Muscle layer of colon (tissue), 2 donors: ENCODE data around the gene KIRREL3.

Experiments
- H3K27ac ChIP-seq: one replicate; pipeline ENCODE4 v1.7.0; 2013; ENCODE audit warnings: low read depth, mild to moderate bottlenecking, low read length, moderate library complexity
- H3K27me3 ChIP-seq, 2 donors: one replicate each; pipeline ENCODE4 v1.7.0; 2013; ENCODE audit warnings: low read length in 2 of 2, mild to moderate bottlenecking in 2 of 2; ENCODE audit not compliant: insufficient read depth in 2 of 2, control insufficient read depth in 1 of 2
- H3K36me3 ChIP-seq: one replicate; pipeline ENCODE4 v1.7.0; 2013; ENCODE audit warnings: mild to moderate bottlenecking, low read length; ENCODE audit not compliant: insufficient read depth
- H3K4me1 ChIP-seq: one replicate; pipeline ENCODE4 v1.7.0; 2013; ENCODE audit warnings: mild to moderate bottlenecking, low read length; ENCODE audit not compliant: insufficient read depth
- H3K4me3 ChIP-seq, 2 donors: one replicate each; pipeline ENCODE4 v1.7.0; 2013; ENCODE audit warnings: low read length in 2 of 2, low read depth in 1 of 2, mild to moderate bottlenecking in 1 of 2, moderate library complexity in 1 of 2
- H3K9ac ChIP-seq: one replicate; pipeline ENCODE4 v1.7.0; 2013; ENCODE audit warnings: low read length
- H3K9me3 ChIP-seq: one replicate; pipeline ENCODE4 v1.7.0; 2013; ENCODE audit warnings: mild to moderate bottlenecking, low read length
- donor health status: abdominal sarcoma.
- donor health status: Adenocarcinoma of cecum.

Gene KIRREL3

GRCh38 chr11:126522152-126522551 is 478.4 kb downstream of the KIRREL3 start:
- H3K4me3 ChIP-seq: no peak overlapping the region
- H3K36me3 ChIP-seq: no peaks in the 10 kb centered on the region
- no peaks in the 10 kb centered on the region for H3K9me3 ChIP-seq
- peaks cover 0 to 8% of the 10 kb centered on the region in 2 donors for H3K27me3 ChIP-seq
- H3K27ac ChIP-seq: no peak overlapping the region
- H3K9ac ChIP-seq: no peak overlapping the region
- no peaks in the 10 kb centered on the region for H3K4me1 ChIP-seq

- peaks cover 0 to 8% of the 10 kb centered on the region in 2 donors for H3K27me3 ChIP-seq
- H3K4me3 ChIP-seq: no peak overlapping the region
- H3K9me3 ChIP-seq: no peaks in the 10 kb centered on the region
- H3K4me1 ChIP-seq: no peaks in the 10 kb centered on the region
- no peaks in the 10 kb centered on the region for H3K36me3 ChIP-seq
- no peak overlapping the region for H3K27ac ChIP-seq
- H3K9ac ChIP-seq: no peak overlapping the region
These were observed 479.4 kb downstream of the KIRREL3 start for GRCh38 chr11:126521196-126521595.

GRCh38 chr11:126519764-126520734 is 480.5 kb downstream of the KIRREL3 start:
- no peaks in the 10 kb centered on the region for H3K4me1 ChIP-seq
- H3K36me3 ChIP-seq: no peaks in the 10 kb centered on the region
- no peak overlapping the region for H3K27ac ChIP-seq
- H3K9me3 ChIP-seq: no peaks in the 10 kb centered on the region
- peaks cover 0 to 8% of the 10 kb centered on the region in 2 donors for H3K27me3 ChIP-seq
- H3K9ac ChIP-seq: no peak overlapping the region
- H3K4me3 ChIP-seq: no peak overlapping the region

- no peak overlapping the region for H3K27ac ChIP-seq
- H3K27me3 ChIP-seq: peaks cover 0 to 8% of the 10 kb centered on the region in 2 donors
- no peaks in the 10 kb centered on the region for H3K9me3 ChIP-seq
- no peaks in the 10 kb centered on the region for H3K4me1 ChIP-seq
- H3K36me3 ChIP-seq: no peaks in the 10 kb centered on the region
- H3K4me3 ChIP-seq: no peak overlapping the region
- no peak overlapping the region for H3K9ac ChIP-seq
These were observed 481.4 kb downstream of the KIRREL3 start for GRCh38 chr11:126518972-126519690.

- no peaks in the 10 kb centered on the region for H3K9me3 ChIP-seq
- no peak overlapping the region for H3K4me3 ChIP-seq
- no peaks in the 10 kb centered on the region for H3K4me1 ChIP-seq
- H3K36me3 ChIP-seq: no peaks in the 10 kb centered on the region
- peaks cover 0 to 9% of the 10 kb centered on the region in 2 donors for H3K27me3 ChIP-seq
- no peak overlapping the region for H3K27ac ChIP-seq
- no peak overlapping the region for H3K9ac ChIP-seq
These were observed 482.2 kb downstream of the KIRREL3 start for GRCh38 chr11:126518071-126518971.

GRCh38 chr11:126515501-126515900 is 485.1 kb downstream of the KIRREL3 start:
- peaks cover 0 to 11% of the 10 kb centered on the region in 2 donors for H3K27me3 ChIP-seq
- no peaks in the 10 kb centered on the region for H3K9me3 ChIP-seq
- no peak overlapping the region for H3K9ac ChIP-seq
- no peak overlapping the region for H3K4me3 ChIP-seq
- no peaks in the 10 kb centered on the region for H3K36me3 ChIP-seq
- H3K4me1 ChIP-seq: no peaks in the 10 kb centered on the region
- H3K27ac ChIP-seq: no peak overlapping the region

- Histone ChIP-seq H3K4me3 (no peak overlapping the region), H3K4me1 (no peaks in the 10 kb centered on the region), H3K9me3 (no peaks in the 10 kb centered on the region), H3K27me3 (peaks cover 0 to 9% of the 10 kb centered on the region in 2 donors), H3K27ac (no peak overlapping the region), H3K36me3 (no peaks in the 10 kb centered on the region), H3K9ac (no peak overlapping the region)
These were observed 486.4 kb downstream of the KIRREL3 start for GRCh38 chr11:126514061-126514693.

GRCh38 chr11:126512741-126513715 is 487.5 kb downstream of the KIRREL3 start:
- Histone ChIP-seq H3K36me3 (no peaks in the 10 kb centered on the region), H3K27ac (no peak overlapping the region), H3K4me3 (no peak overlapping the region), H3K9me3 (no peaks in the 10 kb centered on the region), H3K27me3 (peaks cover 0 to 4% of the 10 kb centered on the region in 2 donors), H3K9ac (no peak overlapping the region), H3K4me1 (no peaks in the 10 kb centered on the region)

GRCh38 chr11:126512251-126512650 is 488.3 kb downstream of the KIRREL3 start:
- no peak overlapping the region for H3K4me3 ChIP-seq
- H3K9me3 ChIP-seq: no peaks in the 10 kb centered on the region
- peaks cover 0 to 4% of the 10 kb centered on the region in 2 donors for H3K27me3 ChIP-seq
- no peaks in the 10 kb centered on the region for H3K4me1 ChIP-seq
- H3K9ac ChIP-seq: no peak overlapping the region
- H3K36me3 ChIP-seq: no peaks in the 10 kb centered on the region
- H3K27ac ChIP-seq: no peak overlapping the region
